Testis (tissue), 2 donors: ENCODE results near the gene FAM72B.
"Not testable (repeated sequence)": the region's sequence is repeated elsewhere in the genome, so short reads cannot be mapped to it uniquely, and the experiment has no call there.

Experiments
- CTCF ChIP-seq, 3 experiments: fragments of 450-650 bp in 2 of 3; fragments of 200-600 bp in 1 of 3; sonication (generic) in 1 of 3; IDR thresholded peaks; one replicate each; pipeline ENCODE4 v1.5.1; 2016 to 2019; ENCODE audit warnings: antibody characterized with exemption in 3 of 3, mild to moderate bottlenecking in 2 of 3, moderate library complexity in 1 of 3
- POLR2A ChIP-seq: fragments of 450-650 bp; IDR thresholded peaks from one replicate; pipeline ENCODE4 v1.6.1; 2017; ENCODE audit warnings: antibody characterized with exemption, mild to moderate bottlenecking, moderate library complexity

- TF ChIP-seq POLR2A; CTCF (IDR thresholded peaks at IDR 0.05): not testable (repeated sequence)
These were observed 24.0 kb downstream of the FAM72B start for GRCh38 chr1:121160118-121160517.
